K562 (cell line): ENCODE measurements around the gene PSMD13. TPM values are rescaled to one million over a fixed set of nuclear protein-coding genes. Genes with fewer than 3 reads are reported as not detected.
A peak's percentile ranks its signal among the peaks of the same experiment; 100 is the strongest.

ENCODE experiments used
- CEBPG ChIP-seq, 3 experiments: fragments of 200-800 bp in 1 of 3; sonication (Bioruptor generic) in 1 of 3; sonication (generic) in 1 of 3; formaldehyde crosslinking in 1 of 3; IDR thresholded peaks in 2 of 3; conservative IDR thresholded peaks in 1 of 3; 2 replicates each; pipeline versions ENCODE4 v1.6.1 to v1.8.0; 2016 to 2022; ENCODE audit warnings: missing compliant biosample characterization in 2 of 3, missing genetic modification characterization in 2 of 3, mild to moderate bottlenecking in 1 of 3, missing genetic modification reagents in 1 of 3
- CHAMP1 ChIP-seq: fragments of 450-650 bp; IDR thresholded peaks from 2 replicates; pipeline ENCODE4 v1.6.1; 2016; ENCODE audit warnings: mild to moderate bottlenecking
- CREM ChIP-seq: IDR thresholded peaks from 2 replicates; pipeline ENCODE4 v1.6.1; 2014; ENCODE audit warnings: antibody characterized with exemption, low read depth
- HOXB6 ChIP-seq: fragments of 250-450 bp; sonication (Bioruptor Pico); IDR thresholded peaks from 2 replicates; pipeline ENCODE4 v1.5.1; 2022; ENCODE audit warnings: mild to moderate bottlenecking, borderline replicate concordance
- MCM2 ChIP-seq: fragments of 450-650 bp; IDR thresholded peaks from 2 replicates; pipeline ENCODE4 v1.6.1; 2017; ENCODE audit warnings: low read depth, mild to moderate bottlenecking
- MIER1 ChIP-seq: fragments of 450-650 bp; IDR thresholded peaks from 2 replicates; pipeline ENCODE4 v1.6.1; 2016; ENCODE audit warnings: antibody characterized with exemption, mild to moderate bottlenecking, low read depth
- NR1H2 ChIP-seq: sonication (generic); formaldehyde crosslinking; IDR thresholded peaks from 2 replicates; pipeline ENCODE4 v1.4.0; 2020; ENCODE audit warnings: mild to moderate bottlenecking, missing genetic modification reagents
- SAP30 ChIP-seq: fragments of 200-600 bp; sonication (generic); IDR thresholded peaks from 2 replicates; pipeline ENCODE4 v1.6.1; 2012; ENCODE audit warnings: borderline replicate concordance, low read depth, mild to moderate bottlenecking, moderate library complexity, low read length, control low read depth, inconsistent platforms; ENCODE audit not compliant: insufficient read depth, poor library complexity, severe bottlenecking
- SUPT5H ChIP-seq: fragments of 450-650 bp; IDR thresholded peaks from 2 replicates; pipeline ENCODE4 v1.6.1; 2016
- THRAP3 ChIP-seq: fragments of 450-650 bp; IDR thresholded peaks from 2 replicates; pipeline ENCODE4 v1.6.1; 2016; ENCODE audit warnings: mild to moderate bottlenecking, inconsistent platforms, borderline replicate concordance
- ZNF609 ChIP-seq: sonication (generic); formaldehyde crosslinking; IDR thresholded peaks from 2 replicates; pipeline ENCODE4 v1.8.1; 2023; ENCODE audit warnings: missing genetic modification reagents, mild to moderate bottlenecking, borderline replicate concordance
- polyA plus RNA-seq, 8 experiments: library from polyadenylated mRNA; depleted of rRNA in 4 of 8; stranded (reverse) in 5 of 8; unstranded in 3 of 8; fragments of >200 nt; fragmentation: Nextera tagmentation in 2 of 8; fragmentation: Illumina TruSeq in 1 of 8; extraction: Ambion mirVana in 2 of 8; extraction: Trizol in 1 of 8; gene quantifications; 2 replicates each; pipeline versions ENCODE4 v1.2.1 to v1.2.3, GENCODE V29; 2011 to 2014; ENCODE audit warnings: inconsistent platforms in 1 of 8, missing spikeins in 1 of 8
- total RNA-seq, 7 experiments: library from RNA; depleted of rRNA in 6 of 7; stranded (reverse); fragments of >200 nt in 6 of 7; fragmentation: Illumina TruSeq in 2 of 7; extraction: Trizol in 2 of 7; gene quantifications; 2 replicates each; pipeline versions ENCODE4 v1.2.1 to v1.2.3, GENCODE V29; 2011 to 2021; ENCODE audit warnings: low replicate concordance in 1 of 7
- TF ChIP-seq, protein P1 (sequence below): sonication (generic); formaldehyde crosslinking; IDR thresholded peaks from 2 replicates; pipeline ENCODE4 v1.8.0; 2022; ENCODE audit warnings: missing genetic modification reagents, mild to moderate bottlenecking, moderate library complexity, borderline replicate concordance

The PSMD13 gene
- total and polyA plus RNA-seq, 9 of the 15 experiments (the other 6 are each of a cell fraction or from before 2014, with no cell fraction given) = 185 to 383 (median 267) TPM

DNA sequence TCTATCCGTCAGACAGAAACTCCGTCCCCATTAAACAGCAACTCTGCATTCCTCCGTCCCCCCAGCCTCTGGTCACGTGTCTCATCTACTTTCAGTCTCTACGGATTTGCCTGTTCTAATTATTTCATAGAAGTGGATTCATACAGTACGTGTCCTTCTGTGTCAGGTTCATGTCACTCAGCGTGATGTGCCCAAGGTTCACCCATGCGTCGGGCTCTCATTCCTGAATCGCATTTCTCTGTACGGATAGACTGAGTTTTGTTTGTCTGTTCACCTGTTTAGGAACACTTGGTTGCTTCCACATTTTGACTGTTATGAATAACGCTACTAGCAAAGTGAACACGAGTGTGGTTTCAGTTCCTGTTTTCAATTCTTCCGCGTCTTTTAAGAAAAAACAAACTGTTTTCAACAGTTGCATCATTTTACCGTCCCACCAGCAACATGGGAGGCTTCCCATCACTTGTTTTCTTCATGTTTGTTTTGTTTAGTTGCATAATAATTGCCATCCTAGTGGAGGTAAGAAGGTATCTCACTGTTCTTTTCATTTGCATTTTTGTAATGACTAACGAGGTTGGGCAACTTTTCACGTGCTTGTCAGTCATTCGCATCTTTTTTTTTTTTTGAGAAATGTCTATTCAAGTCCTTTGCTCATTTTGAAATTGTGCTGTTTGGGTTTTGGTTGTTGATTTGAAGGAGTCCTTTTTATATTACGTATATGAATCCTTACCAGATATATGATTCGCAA, 32.5 kb downstream of the PSMD13 start (continued):
- TF ChIP-seq, protein P1, sequence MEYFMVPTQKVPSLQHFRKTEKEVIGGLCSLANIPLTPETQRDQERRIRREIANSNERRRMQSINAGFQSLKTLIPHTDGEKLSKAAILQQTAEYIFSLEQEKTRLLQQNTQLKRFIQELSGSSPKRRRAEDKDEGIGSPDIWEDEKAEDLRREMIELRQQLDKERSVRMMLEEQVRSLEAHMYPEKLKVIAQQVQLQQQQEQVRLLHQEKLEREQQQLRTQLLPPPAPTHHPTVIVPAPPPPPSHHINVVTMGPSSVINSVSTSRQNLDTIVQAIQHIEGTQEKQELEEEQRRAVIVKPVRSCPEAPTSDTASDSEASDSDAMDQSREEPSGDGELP = no peak; the same call in 1 of the 2 replicates
- TF ChIP-seq MIER1 (no peak), THRAP3 (no peak), CEBPG (CRISPR knock-in tag; IDR thresholded peaks at IDR 0.05) (peak; percentile 99), CEBPG (tag; conservative IDR thresholded peaks at IDR 0.05 in 1 of 2, IDR thresholded peaks at IDR 0.05 in 1 of 2) (peak; percentile 99 to 100), NR1H2 (CRISPR knock-in tag) (no peak), HOXB6 (CRISPR knock-in tag) (no peak), ZNF609 (CRISPR knock-in tag) (no peak), SUPT5H (no peak), CREM (0 out of 2 replicates have a peak, but pooled peaks have one; percentile 18), MCM2 (no peak), SAP30 (no peak), CHAMP1 (no peak)
